Naive B cell (primary cell): ENCODE data around the gene DDRGK1. TPM values are rescaled to one million over a fixed set of nuclear protein-coding genes. Genes with fewer than 3 reads are reported as not detected.

Source experiments
- ATAC-seq, 2 donors: fragments of 150-1000 bp; cut with Tn5 transposase; 2 replicates each; pipeline ENCODE4 v1.10.0; 2021; ENCODE audit warnings: low read depth in 2 of 2, mild to moderate bottlenecking in 2 of 2, moderate library complexity in 2 of 2
- DNase-seq: peaks from one replicate; pipeline ENCODE4 v3.0.0; 2022
- H3K27ac Mint-ChIP-seq, 6 donors: one replicate each; pipeline ENCODE4 v1.8.0; 2020 to 2022; ENCODE audit warnings: mild to moderate bottlenecking in 6 of 6, mixed read lengths in 6 of 6, moderate library complexity in 5 of 6, inconsistent platforms in 2 of 6
- H3K27me3 Mint-ChIP-seq, 3 donors: one replicate each; pipeline ENCODE4 v1.8.0; 2021 to 2022; ENCODE audit warnings: mixed read lengths in 3 of 3, mild to moderate bottlenecking in 1 of 3
- H3K36me3 Mint-ChIP-seq, 2 donors: one replicate each; pipeline ENCODE4 v1.8.0; 2020 to 2022; ENCODE audit warnings: mixed read lengths in 2 of 2, inconsistent platforms in 1 of 2, mild to moderate bottlenecking in 1 of 2
- H3K4me1 Mint-ChIP-seq, 3 donors: one replicate each; pipeline ENCODE4 v1.8.0; 2020 to 2022; ENCODE audit warnings: mixed read lengths in 3 of 3, inconsistent platforms in 1 of 3, mild to moderate bottlenecking in 1 of 3, moderate library complexity in 1 of 3
- H3K4me3 Mint-ChIP-seq, 8 donors: one replicate each; pipeline ENCODE4 v1.8.0; 2020 to 2022; ENCODE audit warnings: mild to moderate bottlenecking in 8 of 8, mixed read lengths in 8 of 8, moderate library complexity in 8 of 8, inconsistent platforms in 2 of 8
- H3K9me3 Mint-ChIP-seq, 7 donors: one replicate each; pipeline ENCODE4 v1.8.0; 2020 to 2022; ENCODE audit warnings: mixed read lengths in 7 of 7, mild to moderate bottlenecking in 5 of 7, inconsistent platforms in 2 of 7, moderate library complexity in 1 of 7
- polyA plus RNA-seq, 6 donors: library from polyadenylated mRNA; unstranded; fragments of 300-500 nt; fragmentation: Illumina TruSeq; gene quantifications; one replicate each; pipeline ENCODE4 v1.2.3, GENCODE V29; 2021; ENCODE audit warnings: low read depth in 6 of 6

Gene DDRGK1
- polyA plus RNA-seq: 10 to 100 TPM; 33.3 to 51.0 (median 38.3) TPM

- H3K9me3 Mint-ChIP-seq: no peaks in the 10 kb centered on the region
- H3K27me3 Mint-ChIP-seq: no peaks in the 10 kb centered on the region
- ATAC-seq: peak; percentile 83 to 84
- H3K27ac Mint-ChIP-seq: peak within 1 kb of the TSS; percentile 90 to 98 (median 94)
- peaks cover 0 to 16% of the 10 kb centered on the region in 2 donors for H3K36me3 Mint-ChIP-seq
- peak; percentile 89 for DNase-seq
- peaks cover 24 to 27% (median 25%) of the 10 kb centered on the region in 3 donors for H3K4me1 Mint-ChIP-seq
- H3K4me3 Mint-ChIP-seq: peak within 1 kb of the TSS; percentile 92 to 98 (median 96)
These were observed at the start of gene DDRGK1 for GRCh38 chr20:3204124-3204794. DDRGK1 (minus strand) TSS chr20:3204682; CDS start chr20:3204627, 55 bp downstream.

- H3K9me3 Mint-ChIP-seq: no peaks in the 10 kb centered on the region
- no peak overlapping the region for H3K4me3 Mint-ChIP-seq
- DNase-seq (no peak), ATAC-seq (no peak)
- no peak overlapping the region for H3K27ac Mint-ChIP-seq
- peaks cover 3 to 11% (median 6%) of the 10 kb centered on the region in 3 donors for H3K4me1 Mint-ChIP-seq
- H3K27me3 Mint-ChIP-seq: peaks cover 9 to 28% (median 10%) of the 10 kb centered on the region in 3 donors
- H3K36me3 Mint-ChIP-seq: peaks cover 13 to 25% of the 10 kb centered on the region in 2 donors
These were observed 47.3 kb upstream of the DDRGK1 start for GRCh38 chr20:3251806-3252205.

- DNase-seq: no peak
- peak overlapping the region in 1 of 6 donors; percentile 54 for H3K27ac Mint-ChIP-seq
- peaks cover 3 to 11% (median 6%) of the 10 kb centered on the region in 3 donors for H3K4me1 Mint-ChIP-seq
- ATAC-seq: no peak
- H3K27me3 Mint-ChIP-seq: peaks cover 14 to 35% (median 15%) of the 10 kb centered on the region in 3 donors
- peaks cover 9% of the 10 kb centered on the region in 2 donors for H3K36me3 Mint-ChIP-seq
- H3K4me3 Mint-ChIP-seq: no peak overlapping the region
- no peaks in the 10 kb centered on the region for H3K9me3 Mint-ChIP-seq
These were observed 45.6 kb upstream of the DDRGK1 start for GRCh38 chr20:3250091-3250504.

- peak overlapping the region in 6 of 8 donors; percentile 43 to 60 (median 54) for H3K4me3 Mint-ChIP-seq
- peaks cover 0 to 5% of the 10 kb centered on the region in 2 donors for H3K36me3 Mint-ChIP-seq
- no peak overlapping the region for H3K27ac Mint-ChIP-seq
- H3K9me3 Mint-ChIP-seq: no peaks in the 10 kb centered on the region
- no peak for DNase-seq
- H3K4me1 Mint-ChIP-seq: peaks cover 3 to 11% (median 6%) of the 10 kb centered on the region in 3 donors
- peak in 1 of 2 donors; percentile 27 for ATAC-seq
- H3K27me3 Mint-ChIP-seq: peaks cover 23 to 46% (median 23%) of the 10 kb centered on the region in 3 donors
These were observed 44.5 kb upstream of the DDRGK1 start for GRCh38 chr20:3248993-3249347.

DNA sequence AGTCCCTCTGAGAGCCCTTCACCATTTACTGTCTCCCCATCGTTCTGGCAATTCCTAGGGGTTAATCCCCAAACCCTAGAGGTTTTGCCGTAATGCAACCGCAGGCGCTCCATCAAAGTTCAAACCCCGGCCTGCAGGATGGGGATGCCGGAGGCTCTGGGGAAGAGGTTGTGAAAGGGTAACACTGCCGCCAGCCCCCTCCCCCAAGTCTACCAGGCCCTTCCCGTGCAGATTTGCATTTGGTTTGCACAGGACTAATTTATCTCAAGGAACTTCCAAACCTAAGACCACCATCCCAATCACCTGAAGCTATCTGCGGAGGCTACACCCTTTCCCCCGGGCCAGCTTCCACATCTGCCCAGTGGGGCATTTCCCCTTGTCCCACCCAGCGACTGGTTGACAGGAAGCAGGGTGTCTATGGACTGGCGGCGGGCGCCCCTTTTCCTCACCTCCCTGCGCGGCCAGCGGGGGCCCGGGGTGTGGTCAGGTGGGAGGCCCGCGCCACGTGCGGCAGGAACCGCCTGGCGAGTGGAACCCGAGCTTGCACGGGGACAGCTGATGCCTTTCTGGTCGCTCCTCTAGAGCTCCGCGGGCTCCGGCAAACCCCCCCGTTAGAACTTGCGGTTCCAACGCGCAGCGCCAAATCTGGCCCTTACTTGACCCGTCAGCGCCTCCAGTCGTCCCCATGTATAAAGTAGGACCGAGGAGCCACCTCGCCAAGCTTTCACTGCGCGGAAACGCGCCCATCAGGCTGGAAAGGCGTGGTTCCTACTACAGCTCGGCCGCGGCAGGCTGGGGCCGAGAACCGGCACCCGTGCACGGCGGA, 43.9 kb upstream of the DDRGK1 start:
- Mint-ChIP-seq H3K27ac (no peak overlapping the region), H3K36me3 (peaks cover 0 to 5% of the 10 kb centered on the region in 2 donors), H3K9me3 (no peaks in the 10 kb centered on the region), H3K4me1 (peaks cover 3 to 11% (median 6%) of the 10 kb centered on the region in 3 donors), H3K27me3 (peaks cover 23 to 52% (median 28%) of the 10 kb centered on the region in 3 donors), H3K4me3 (peak overlapping the region in 6 of 8 donors; percentile 43 to 60 (median 54))
- DNase-seq: no peak
- peak; percentile 65 for ATAC-seq

DNA sequence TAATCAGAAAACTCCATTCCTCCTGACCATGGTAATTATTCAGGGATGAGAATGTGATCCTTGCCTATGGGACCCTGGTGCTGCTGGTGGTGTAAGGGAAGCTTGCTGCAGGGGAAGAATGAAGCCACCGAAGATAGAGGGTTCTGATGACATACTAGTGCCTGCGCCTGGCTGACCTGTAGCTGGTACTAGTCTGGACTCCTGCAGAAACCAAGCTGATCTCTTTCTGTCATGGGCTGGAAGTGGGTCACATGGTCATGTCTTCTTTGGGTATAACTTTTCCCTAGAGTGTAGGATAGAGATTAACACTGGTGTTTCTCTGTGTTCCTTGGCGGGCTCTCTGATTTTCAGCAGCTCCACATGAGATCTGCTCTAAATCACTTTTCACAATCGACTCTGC, 43.2 kb upstream of the DDRGK1 start:
- Mint-ChIP-seq H3K27ac (no peak overlapping the region), H3K9me3 (no peaks in the 10 kb centered on the region), H3K27me3 (peaks cover 23 to 53% (median 29%) of the 10 kb centered on the region in 3 donors), H3K4me3 (peak overlapping the region in 1 of 8 donors; percentile 45), H3K4me1 (peaks cover 3 to 11% (median 6%) of the 10 kb centered on the region in 3 donors), H3K36me3 (peaks cover 0 to 5% of the 10 kb centered on the region in 2 donors)
- no peak for DNase-seq
- ATAC-seq: no peak

GRCh38 chr20:3246682-3247081, 42.2 kb upstream of the DDRGK1 start:
- peaks cover 29 to 62% (median 39%) of the 10 kb centered on the region in 3 donors for H3K27me3 Mint-ChIP-seq
- H3K9me3 Mint-ChIP-seq: no peaks in the 10 kb centered on the region
- H3K36me3 Mint-ChIP-seq: no peaks in the 10 kb centered on the region
- H3K4me3 Mint-ChIP-seq: no peak overlapping the region
- H3K4me1 Mint-ChIP-seq: peaks cover 3 to 11% (median 6%) of the 10 kb centered on the region in 3 donors
- ATAC-seq: no peak
- no peak for DNase-seq
- H3K27ac Mint-ChIP-seq: no peak overlapping the region

GRCh38 chr20:3245711-3246110, 41.2 kb upstream of the DDRGK1 start:
- Mint-ChIP-seq H3K27ac (peak overlapping the region in 1 of 6 donors; percentile 26), H3K27me3 (peaks cover 35 to 71% (median 48%) of the 10 kb centered on the region in 3 donors)

GRCh38 chr20:3245156-3245555, 40.7 kb upstream of the DDRGK1 start:
- Mint-ChIP-seq H3K36me3 (no peaks in the 10 kb centered on the region), H3K27ac (peak overlapping the region in 1 of 6 donors; percentile 38), H3K4me3 (no peak overlapping the region), H3K27me3 (peaks cover 35 to 71% (median 49%) of the 10 kb centered on the region in 3 donors), H3K4me1 (peaks cover 7 to 13% (median 8%) of the 10 kb centered on the region in 3 donors), H3K9me3 (no peaks in the 10 kb centered on the region)
- ATAC-seq (no peak), DNase-seq (no peak)

More at GRCh38 chr20:3245711-3246110, 41.2 kb upstream of the DDRGK1 start:
- DNase-seq (no peak), ATAC-seq (no peak)
- Mint-ChIP-seq H3K36me3 (no peaks in the 10 kb centered on the region), H3K4me3 (peak overlapping the region in 1 of 8 donors; percentile 4), H3K4me1 (peaks cover 7 to 11% (median 11%) of the 10 kb centered on the region in 3 donors), H3K9me3 (no peaks in the 10 kb centered on the region)

DNA sequence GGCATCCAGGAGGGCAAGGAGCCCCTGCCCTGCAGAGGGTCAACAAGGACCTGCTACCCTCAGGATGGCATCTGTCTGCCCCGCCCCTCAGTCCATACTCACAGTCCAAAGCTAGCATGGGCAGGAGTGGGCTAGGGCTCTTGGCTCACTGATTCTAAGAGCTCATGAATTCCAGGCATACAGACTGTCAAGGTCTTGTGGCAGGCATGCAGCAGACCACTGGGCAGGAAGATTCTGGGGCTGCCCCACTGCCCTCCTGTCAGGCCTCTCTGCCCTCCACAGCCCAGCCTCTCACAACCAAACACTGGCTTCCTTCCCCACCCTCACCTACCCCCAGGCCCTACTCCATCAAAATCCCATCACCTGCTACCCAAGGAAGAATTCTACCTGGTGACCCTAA, 40.1 kb upstream of the DDRGK1 start:
- Mint-ChIP-seq H3K27ac (no peak overlapping the region), H3K4me3 (no peak overlapping the region), H3K9me3 (no peaks in the 10 kb centered on the region), H3K27me3 (peaks cover 35 to 71% (median 49%) of the 10 kb centered on the region in 3 donors), H3K4me1 (peaks cover 12 to 18% (median 12%) of the 10 kb centered on the region in 3 donors), H3K36me3 (no peaks in the 10 kb centered on the region)
- no peak for ATAC-seq
- no peak for DNase-seq

DNA sequence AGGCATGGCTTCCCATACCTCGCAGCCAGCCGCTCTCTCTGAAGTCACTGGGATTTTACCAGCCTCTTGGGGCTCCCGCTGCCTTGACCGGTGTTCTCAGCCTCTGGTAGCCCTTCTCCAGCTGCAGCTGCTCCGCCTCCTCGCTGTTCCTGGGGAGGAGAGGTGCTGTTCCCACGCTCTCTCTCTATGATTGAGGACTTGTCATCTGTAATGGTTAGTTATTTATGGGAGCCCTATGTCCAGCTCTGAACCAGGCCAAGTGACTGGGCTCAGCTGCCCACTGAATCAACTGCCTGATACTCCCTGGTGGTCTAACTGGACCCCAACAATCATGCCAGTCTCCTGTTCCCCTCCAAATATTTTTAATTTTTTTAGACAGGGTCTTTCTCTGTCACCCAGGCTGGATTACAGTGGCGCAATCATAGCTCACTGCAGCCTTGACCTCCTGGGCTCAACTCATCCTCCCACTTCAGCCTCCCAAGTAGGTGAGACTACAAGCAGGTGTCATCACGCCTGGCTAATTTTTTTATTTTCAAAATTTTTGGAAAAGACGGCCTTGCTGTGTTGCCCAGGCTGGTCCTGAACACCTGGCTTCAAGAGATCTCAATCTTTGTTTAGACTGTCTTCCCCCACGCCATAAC, 39.4 kb upstream of the DDRGK1 start:
- H3K36me3 Mint-ChIP-seq: no peaks in the 10 kb centered on the region
- ATAC-seq (no peak), DNase-seq (no peak)
- H3K27me3 Mint-ChIP-seq: peaks cover 37 to 70% (median 52%) of the 10 kb centered on the region in 3 donors
- peaks cover 13 to 18% (median 14%) of the 10 kb centered on the region in 3 donors for H3K4me1 Mint-ChIP-seq
- peak overlapping the region in 2 of 6 donors; percentile 57 to 71 for H3K27ac Mint-ChIP-seq
- H3K9me3 Mint-ChIP-seq: no peaks in the 10 kb centered on the region
- peak overlapping the region in 1 of 8 donors; percentile 10 for H3K4me3 Mint-ChIP-seq

GRCh38 chr20:3242172-3242692, 37.8 kb upstream of the DDRGK1 start:
- Mint-ChIP-seq H3K27me3 (peaks cover 37 to 65% (median 61%) of the 10 kb centered on the region in 3 donors), H3K27ac (peak overlapping the region in 2 of 6 donors; percentile 44 to 69), H3K36me3 (no peaks in the 10 kb centered on the region), H3K4me3 (peak overlapping the region in 4 of 8 donors; percentile 2 to 40 (median 20)), H3K9me3 (no peaks in the 10 kb centered on the region), H3K4me1 (peaks cover 14 to 21% (median 15%) of the 10 kb centered on the region in 3 donors)
- ATAC-seq: no peak
- DNase-seq: no peak
